Activated effector memory CD4-positive, alpha-beta T cell treated with anti-CD3 and anti-CD28 coated beads, Interleukin-2, amount 50 U/mL, for 16 hours (primary cell): ENCODE measurements around the gene HTRA2.

Source experiments
- DNase-seq: peaks from one replicate; pipeline ENCODE4 v3.0.0-alpha.2; 2020

The HTRA2 gene

GRCh38 chr2:74501335-74502071 is 28.2 kb upstream of the HTRA2 start:
- no peak for DNase-seq

- no peak for DNase-seq
Observed at GRCh38 chr2:74502147-74502719, 27.5 kb upstream of the HTRA2 start.

GRCh38 chr2:74502720-74503505 is 26.8 kb upstream of the HTRA2 start:
- peak; percentile 82 for DNase-seq

- DNase-seq: no peak
Observed at GRCh38 chr2:74503506-74504475, 25.9 kb upstream of the HTRA2 start.

- DNase-seq: no peak
Observed at GRCh38 chr2:74504591-74504990, 25.1 kb upstream of the HTRA2 start.

GRCh38 chr2:74505448-74506246 is 24.1 kb upstream of the HTRA2 start:
- DNase-seq: no peak

- peak; percentile 100 for DNase-seq
Observed at GRCh38 chr2:74507145-74507925, 22.4 kb upstream of the HTRA2 start, which contains the start of gene PCGF1. PCGF1 (minus strand) TSS chr2:74507695; CDS start chr2:74507668, 27 bp downstream.

GRCh38 chr2:74507926-74508520 is 21.7 kb upstream of the HTRA2 start:
- DNase-seq: no peak

- DNase-seq: no peak
Observed at GRCh38 chr2:74510272-74510671, 19.5 kb upstream of the HTRA2 start.

- DNase-seq: peak; percentile 25
Observed at GRCh38 chr2:74511104-74511989, 18.4 kb upstream of the HTRA2 start.

- DNase-seq: no peak
Observed at GRCh38 chr2:74512744-74513604, 16.8 kb upstream of the HTRA2 start.

GRCh38 chr2:74513605-74514367 is 15.9 kb upstream of the HTRA2 start:
- DNase-seq: peak; percentile 73

- peak; percentile 63 for DNase-seq
Observed at GRCh38 chr2:74514368-74515270, 15.1 kb upstream of the HTRA2 start, which contains the start of gene TLX2. TLX2 (plus strand) TSS chr2:74514450; CDS start chr2:74514807, 357 bp downstream.

- no peak for DNase-seq
Observed at GRCh38 chr2:74515271-74515980, 14.3 kb upstream of the HTRA2 start.

- DNase-seq: peak; percentile 92
Observed at GRCh38 chr2:74515981-74516633, 13.6 kb upstream of the HTRA2 start.
